HG02981 (cell line): ENCODE results near the gene EFNA1.

Source experiments
- ATAC-seq: cut with Tn5 transposase; IDR thresholded peaks from one replicate; pipeline ENCODE4 v1.9.1; 2021; ENCODE audit warnings: mild to moderate bottlenecking, moderate library complexity; ENCODE audit not compliant: unreplicated experiment

The EFNA1 gene

GRCh38 chr1:155124503-155125463 lies 2.9 kb upstream of the EFNA1 start:
- ATAC-seq = no peak

- ATAC-seq = no peak
These were observed 2.1 kb upstream of the EFNA1 start for GRCh38 chr1:155125511-155125945.

DNA sequence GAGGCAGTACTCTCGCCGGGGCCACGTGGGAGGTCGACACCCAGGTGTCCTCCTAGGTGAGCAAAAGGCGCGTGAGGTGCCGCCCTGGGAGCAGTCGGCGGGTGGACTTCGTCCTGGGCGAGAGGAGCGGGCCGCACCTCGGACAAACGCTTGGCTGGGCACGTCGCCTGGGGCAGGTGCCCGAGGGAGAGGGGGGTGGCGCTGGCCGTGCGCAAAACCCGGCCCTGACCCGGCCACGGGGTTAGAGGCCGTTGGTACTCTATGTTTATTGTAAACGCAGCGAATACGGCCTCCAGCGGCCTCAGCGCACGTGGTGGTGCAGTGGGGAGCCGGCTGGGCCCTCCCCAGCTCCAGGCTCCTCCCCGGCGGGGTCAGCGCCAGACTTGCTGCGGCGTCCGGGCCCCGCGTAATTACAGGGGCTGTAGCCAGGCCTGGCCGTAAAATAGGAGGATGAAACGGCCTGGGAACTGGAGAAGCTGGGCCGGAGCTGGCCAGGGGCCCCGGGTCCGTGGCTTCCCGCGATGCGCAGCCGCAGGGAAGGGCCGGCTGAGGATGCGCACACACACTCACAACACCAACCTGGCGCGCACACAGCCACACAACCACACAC lies 1.6 kb upstream of the EFNA1 start:
- no peak for ATAC-seq

DNA sequence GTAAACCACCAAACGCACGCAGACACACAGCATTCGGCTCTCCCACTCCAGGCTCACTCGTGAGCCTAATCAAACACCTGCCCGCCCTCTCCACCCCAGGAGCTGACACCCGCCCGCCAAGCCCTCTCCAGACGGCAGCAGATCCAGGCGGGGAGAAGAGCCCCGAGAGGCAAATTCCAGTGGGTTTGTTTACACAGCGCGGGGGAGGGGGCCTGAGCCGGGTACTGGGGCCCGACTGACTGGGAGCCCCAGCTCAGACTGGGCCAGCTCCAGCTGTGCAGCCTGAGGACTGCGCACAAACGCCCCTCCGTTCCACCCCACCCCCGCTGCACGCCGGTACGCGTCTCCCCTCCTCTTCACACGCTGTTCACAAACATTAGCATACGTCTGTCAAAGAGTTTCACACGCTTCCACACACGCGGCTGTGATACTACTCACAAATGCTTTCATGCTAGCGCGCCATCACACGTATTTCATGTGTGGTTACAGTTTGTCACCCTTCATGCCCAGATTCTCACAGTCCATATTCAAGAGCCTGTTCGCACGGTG lies 1.0 kb upstream of the EFNA1 start:
- ATAC-seq = no peak

GRCh38 chr1:155127967-155128754 lies 485 bp downstream of the EFNA1 start:
- ATAC-seq = no peak

GRCh38 chr1:155128755-155129473 lies 1.2 kb downstream of the EFNA1 start:
- ATAC-seq = no peak

DNA sequence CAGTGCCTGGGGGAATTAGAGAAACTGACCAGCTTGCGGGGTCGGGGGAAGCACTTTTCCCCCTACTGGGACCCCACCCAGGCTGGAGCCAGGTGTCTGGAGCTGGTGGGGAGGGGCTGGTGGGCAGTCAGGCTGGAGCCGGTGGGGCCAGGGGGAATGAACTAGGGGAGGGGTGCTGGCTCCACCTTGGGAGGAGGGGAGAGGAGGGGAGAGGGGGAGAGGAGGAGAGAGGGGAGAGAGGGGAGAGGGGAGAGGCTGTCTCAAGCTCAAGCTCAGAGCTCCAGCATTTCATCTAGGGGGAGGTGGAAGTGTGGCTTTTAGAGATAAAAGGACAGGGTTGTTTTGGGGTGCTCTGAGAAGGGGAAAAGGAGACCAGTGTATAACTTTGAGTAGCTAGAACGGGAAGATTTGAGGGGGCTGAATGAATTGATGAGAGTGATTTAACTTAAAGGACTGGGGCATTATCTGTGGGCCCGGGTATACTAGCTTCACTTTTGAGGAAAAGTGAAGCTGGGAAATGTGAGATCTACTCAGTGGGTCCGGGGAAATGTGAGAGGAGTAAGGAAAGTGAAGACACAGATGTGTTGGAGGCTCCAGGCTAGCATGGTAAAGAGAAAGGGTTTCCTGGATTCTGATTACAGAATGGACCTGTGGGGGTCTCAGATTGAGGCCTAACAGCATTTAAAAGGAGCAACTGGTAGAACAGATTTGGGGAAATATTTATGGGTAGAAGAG lies 2.8 kb downstream of the EFNA1 start:
- no peak for ATAC-seq

GRCh38 chr1:155131285-155131684 lies 3.6 kb downstream of the EFNA1 start:
- no peak for ATAC-seq

DNA sequence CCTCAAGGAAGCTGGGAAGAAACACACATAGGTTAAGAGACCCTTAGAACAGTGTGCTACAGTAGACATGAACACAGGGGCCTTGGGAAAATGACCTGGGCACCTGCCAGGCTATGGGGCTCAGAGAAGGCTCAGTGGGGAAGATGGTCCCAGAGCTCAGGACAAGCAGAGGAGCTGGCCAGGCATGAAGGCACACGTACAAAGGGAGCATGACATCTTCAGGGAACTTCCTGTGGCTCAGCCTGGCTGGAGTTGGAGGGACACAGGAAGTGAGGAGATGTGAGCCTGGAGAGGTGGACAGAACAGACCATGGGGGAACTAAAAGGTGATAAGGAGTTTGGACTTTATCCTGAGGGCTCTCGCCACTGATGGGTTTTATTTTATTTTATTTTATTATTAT lies 4.2 kb downstream of the EFNA1 start:
- ATAC-seq = no peak

GRCh38 chr1:155133799-155134281 lies 6.2 kb downstream of the EFNA1 start:
- ATAC-seq = no peak

- ATAC-seq = no peak
These were observed 6.6 kb downstream of the EFNA1 start for GRCh38 chr1:155134322-155134721.

- no peak for ATAC-seq
These were observed 7.3 kb downstream of the EFNA1 start for GRCh38 chr1:155134880-155135414.

GRCh38 chr1:155135415-155136028 lies 7.8 kb downstream of the EFNA1 start, which contains the start of gene SLC50A1:
Gene SLC50A1, plus strand, starts transcription at chr1:155135852. Its CDS starts 60 bp downstream, at chr1:155135912.
- ATAC-seq = peak; percentile 71

GRCh38 chr1:155136748-155137147 lies 9.1 kb downstream of the EFNA1 start:
- no peak for ATAC-seq

- ATAC-seq = no peak
These were observed 9.7 kb downstream of the EFNA1 start for GRCh38 chr1:155137154-155137949.

- peak; percentile 64 for ATAC-seq
These were observed 12.4 kb downstream of the EFNA1 start, which contains the start of gene DPM3 for GRCh38 chr1:155139895-155140629. Gene DPM3, minus strand, starts transcription at chr1:155140531. Its CDS starts 291 bp downstream, at chr1:155140240.

DNA sequence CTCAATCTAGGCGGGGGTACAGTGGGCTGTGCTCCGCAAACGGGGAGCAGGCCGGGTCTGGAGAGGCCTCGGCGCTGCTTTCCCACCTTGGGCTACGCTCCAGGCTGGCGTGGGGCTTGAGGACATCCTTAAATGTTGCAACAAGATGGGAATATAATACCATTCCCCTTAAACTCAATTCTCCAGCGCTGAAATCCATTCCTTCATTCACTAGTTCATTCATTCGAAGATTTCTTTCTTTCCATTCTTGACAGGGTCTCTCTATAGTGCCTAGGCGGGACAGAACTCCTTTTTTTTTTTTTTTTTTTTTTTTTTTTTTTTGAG lies 12.9 kb downstream of the EFNA1 start:
- ATAC-seq = no peak
